MM.1S (cell line): ENCODE results near the gene SP100.

ENCODE experiments used
- CTCF ChIP-seq: fragments of 300-600 bp; sonication (generic); IDR thresholded peaks from 2 replicates; pipeline ENCODE4 v1.5.1; 2016; ENCODE audit warnings: antibody characterized with exemption, low read length, mixed read lengths
- EZH2 ChIP-seq: fragments of 300-600 bp; sonication (generic); optimal IDR thresholded peaks from 2 replicates; pipeline ENCODE3; 2017; ENCODE audit warnings: low read depth, mild to moderate bottlenecking, antibody characterized with exemption, low read length, mixed read lengths
- EZH2phosphoT487 ChIP-seq: fragments of 300-600 bp; sonication (generic); IDR thresholded peaks from 2 replicates; pipeline ENCODE4 v1.6.1; 2018; ENCODE audit warnings: antibody characterized with exemption, low read length

- TF ChIP-seq EZH2 (no peak), CTCF (no peak), EZH2phosphoT487 (no peak)
Measured at GRCh38 chr2:230419181-230419580, 3.2 kb downstream of the SP100 start.
